Thoracic aorta endothelial cell (primary cell): Measurements from ENCODE around the gene NR5A1. TPM values are rescaled to one million over a fixed set of nuclear protein-coding genes. Genes with fewer than 3 reads are reported as not detected.

Experiments used
- total RNA-seq: library from RNA; depleted of rRNA; stranded (reverse); fragments of >200 nt; gene quantifications from 2 replicates; pipeline ENCODE4 v1.2.3, GENCODE V29; 2012

NR5A1 gene
- total RNA-seq: not detected in 2 replicates

GRCh38 chr9:124506931-124507879, at the start of gene NR5A1:
NR5A1 (minus strand) TSS chr9:124507399; CDS start chr9:124503395, 4,004 bp downstream.

GRCh38 chr9:124450241-124450924, 56.8 kb downstream of the NR5A1 start, which contains the start of gene ADGRD2:
ADGRD2 (plus strand) TSS chr9:124450451; CDS start chr9:124451667, 1,216 bp downstream.

Other genes starting within 250 kb of the NR5A1 start
- 36.3 and 50.5 TPM in 2 replicates for gene NEK6, start 249.4 kb downstream of the NR5A1 start, total RNA-seq
- 180 and 200 TPM in 2 replicates for gene PSMB7, start 92.0 kb downstream of the NR5A1 start, total RNA-seq
- not detected in 2 replicates for gene ADGRD2, start 56.9 kb downstream of the NR5A1 start, total RNA-seq